ENCODE results near the gene RTTN. TPM values are rescaled to one million over a fixed set of nuclear protein-coding genes. Genes with fewer than 3 reads are reported as not detected.

RTTN gene
- total RNA-seq, 1 experiment from 2014 or later = 25.9 TPM

DNA sequence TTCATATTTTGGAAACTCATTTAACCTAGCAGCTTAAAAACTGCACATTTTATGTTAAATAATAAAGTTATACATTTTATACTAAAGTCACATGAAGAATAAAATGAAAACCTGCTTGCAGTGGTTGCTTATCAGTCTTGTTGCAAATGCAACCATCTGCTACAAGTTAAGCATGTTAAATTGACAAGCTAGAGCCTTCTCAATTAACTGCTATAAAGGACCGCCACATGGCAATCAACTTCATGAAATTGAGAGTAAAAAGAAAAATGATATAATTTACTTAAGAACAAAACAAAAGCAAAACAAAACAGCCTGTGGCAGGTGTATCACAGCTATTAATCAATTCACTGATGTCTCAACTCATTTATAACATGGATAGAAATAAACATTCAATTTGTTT lies 78.7 kb downstream of the RTTN start:
- no peak for DNase-seq (ENCODE audit: low spot score)
- TF ChIP-seq EZH2 (IDR thresholded peaks at IDR 0.05; ENCODE audit: borderline replicate concordance, low read depth, low read length, poor library complexity, severe bottlenecking) = no peak
- TF ChIP-seq, protein P1, sequence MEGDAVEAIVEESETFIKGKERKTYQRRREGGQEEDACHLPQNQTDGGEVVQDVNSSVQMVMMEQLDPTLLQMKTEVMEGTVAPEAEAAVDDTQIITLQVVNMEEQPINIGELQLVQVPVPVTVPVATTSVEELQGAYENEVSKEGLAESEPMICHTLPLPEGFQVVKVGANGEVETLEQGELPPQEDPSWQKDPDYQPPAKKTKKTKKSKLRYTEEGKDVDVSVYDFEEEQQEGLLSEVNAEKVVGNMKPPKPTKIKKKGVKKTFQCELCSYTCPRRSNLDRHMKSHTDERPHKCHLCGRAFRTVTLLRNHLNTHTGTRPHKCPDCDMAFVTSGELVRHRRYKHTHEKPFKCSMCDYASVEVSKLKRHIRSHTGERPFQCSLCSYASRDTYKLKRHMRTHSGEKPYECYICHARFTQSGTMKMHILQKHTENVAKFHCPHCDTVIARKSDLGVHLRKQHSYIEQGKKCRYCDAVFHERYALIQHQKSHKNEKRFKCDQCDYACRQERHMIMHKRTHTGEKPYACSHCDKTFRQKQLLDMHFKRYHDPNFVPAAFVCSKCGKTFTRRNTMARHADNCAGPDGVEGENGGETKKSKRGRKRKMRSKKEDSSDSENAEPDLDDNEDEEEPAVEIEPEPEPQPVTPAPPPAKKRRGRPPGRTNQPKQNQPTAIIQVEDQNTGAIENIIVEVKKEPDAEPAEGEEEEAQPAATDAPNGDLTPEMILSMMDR (conservative IDR thresholded peaks at IDR 0.05; ENCODE audit: low read depth, low read length) = no peak
- Histone ChIP-seq H3K9me3 (ENCODE audit: low read depth, low read length, poor library complexity, severe bottlenecking) (no peaks in the 10 kb centered on the region), H3K27ac (ENCODE audit: low read depth, low read length, poor library complexity, severe bottlenecking) (no peak overlapping the region), H3K4me3 (ENCODE audit: low read depth, low read length, poor library complexity, severe bottlenecking) (no peak overlapping the region), H3K27me3 (replicated peaks; ENCODE audit: insufficient read depth, low read depth, low read length, poor library complexity) (no peaks in the 10 kb centered on the region), H3K36me3 (ENCODE audit: insufficient read depth, low read length, poor library complexity, severe bottlenecking) (no peaks in the 10 kb centered on the region), H3K4me1 (ENCODE audit: insufficient read depth, low read length, poor library complexity, severe bottlenecking) (no peaks in the 10 kb centered on the region)
- no TSS peak for BruUV-seq (replicated peaks)
- POLR2A ChIA-PET (ENCODE audit: low non-redundant PET) = no interaction called here
- intact Hi-C loops (cut with micrococcal nuclease; ENCODE audit: unreplicated experiment) = no loop called here
- CTCF ChIA-PET = no interaction called here

DNA sequence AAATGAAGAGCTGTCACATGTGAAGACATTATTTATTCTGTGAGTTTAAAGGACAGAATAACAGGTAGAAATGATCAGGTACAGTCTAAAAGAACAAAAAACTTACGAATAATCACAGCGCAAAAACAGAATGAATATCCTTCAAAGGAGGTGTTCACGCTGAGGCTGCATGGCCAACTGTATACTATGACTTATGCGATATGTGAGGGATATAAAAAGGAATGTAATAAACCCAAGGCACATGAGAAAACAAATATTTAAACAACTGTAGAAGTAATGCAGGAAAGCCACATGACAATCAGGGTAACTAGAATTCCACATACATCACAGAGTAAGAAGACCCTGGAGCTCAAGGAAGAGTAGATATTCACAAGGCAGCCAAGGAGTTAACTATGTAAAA lies 81.3 kb downstream of the RTTN start:
- ChIA-PET POLR2A (ENCODE audit: low non-redundant PET) (no interaction called here), CTCF (no interaction called here)
- Histone ChIP-seq H3K36me3 (ENCODE audit: insufficient read depth, low read length, poor library complexity, severe bottlenecking) (no peaks in the 10 kb centered on the region), H3K9me3 (ENCODE audit: low read depth, low read length, poor library complexity, severe bottlenecking) (no peaks in the 10 kb centered on the region), H3K27me3 (replicated peaks; ENCODE audit: insufficient read depth, low read depth, low read length, poor library complexity) (no peaks in the 10 kb centered on the region), H3K27ac (ENCODE audit: low read depth, low read length, poor library complexity, severe bottlenecking) (no peak overlapping the region), H3K4me1 (ENCODE audit: insufficient read depth, low read length, poor library complexity, severe bottlenecking) (no peaks in the 10 kb centered on the region), H3K4me3 (ENCODE audit: low read depth, low read length, poor library complexity, severe bottlenecking) (no peak overlapping the region)
- intact Hi-C loops (cut with micrococcal nuclease; ENCODE audit: unreplicated experiment) = no loop called here
- no peak for DNase-seq (ENCODE audit: low spot score)
- TF ChIP-seq, protein P1 (conservative IDR thresholded peaks at IDR 0.05; ENCODE audit: low read depth, low read length) = no peak
- no peak for TF ChIP-seq EZH2 (IDR thresholded peaks at IDR 0.05; ENCODE audit: borderline replicate concordance, low read depth, low read length, poor library complexity, severe bottlenecking)
- no TSS peak for BruUV-seq (replicated peaks)

DNA sequence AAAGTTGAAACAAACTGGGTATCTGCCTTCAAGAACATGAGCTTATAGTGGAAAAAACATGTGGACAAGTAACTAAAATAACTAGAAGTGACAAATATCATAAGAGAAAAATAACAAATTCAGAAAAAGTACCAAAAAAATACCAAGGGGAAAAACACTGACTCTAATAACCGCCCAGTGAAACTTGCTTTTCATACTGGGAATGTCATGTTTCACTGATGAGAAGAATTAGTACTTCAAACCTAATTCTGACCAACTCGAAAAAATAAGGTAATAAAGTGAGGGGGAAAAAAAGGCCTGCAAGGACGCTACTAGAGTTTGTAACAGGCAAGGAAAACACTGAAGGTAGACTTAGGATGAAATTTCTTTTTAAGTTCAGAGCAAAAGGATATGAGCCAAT lies 83.6 kb downstream of the RTTN start:
- H3K27ac ChIP-seq (ENCODE audit: low read depth, low read length, poor library complexity, severe bottlenecking) = no peak overlapping the region
- no peaks in the 10 kb centered on the region for H3K36me3 ChIP-seq (ENCODE audit: insufficient read depth, low read length, poor library complexity, severe bottlenecking)
- intact Hi-C loops (cut with micrococcal nuclease; ENCODE audit: unreplicated experiment) = no loop called here
- no peak overlapping the region for H3K4me3 ChIP-seq (ENCODE audit: low read depth, low read length, poor library complexity, severe bottlenecking)
- no peaks in the 10 kb centered on the region for H3K9me3 ChIP-seq (ENCODE audit: low read depth, low read length, poor library complexity, severe bottlenecking)
- ChIA-PET POLR2A (ENCODE audit: low non-redundant PET) (no interaction called here), CTCF (no interaction called here)
- BruUV-seq (replicated peaks) = no TSS peak
- no peaks in the 10 kb centered on the region for H3K4me1 ChIP-seq (ENCODE audit: insufficient read depth, low read length, poor library complexity, severe bottlenecking)
- TF ChIP-seq, protein P1 (conservative IDR thresholded peaks at IDR 0.05; ENCODE audit: low read depth, low read length) = no peak
- TF ChIP-seq EZH2 (IDR thresholded peaks at IDR 0.05; ENCODE audit: borderline replicate concordance, low read depth, low read length, poor library complexity, severe bottlenecking) = no peak
- no peaks in the 10 kb centered on the region for H3K27me3 ChIP-seq (replicated peaks; ENCODE audit: insufficient read depth, low read depth, low read length, poor library complexity)
- DNase-seq (ENCODE audit: low spot score) = no peak
